ENCODE data around the gene SOWAHB.

The SOWAHB gene

GRCh38 chr4:76897536-76898384 is at the start of gene SOWAHB:
Gene SOWAHB (minus strand): TSS chr4:76898144. CDS start chr4:76897849, 295 bp downstream.
- DNase-seq, result peak; percentile 87

- DNase-seq, result no peak
These were observed 49.4 kb upstream of the SOWAHB start for GRCh38 chr4:76947369-76947768.

GRCh38 chr4:76943790-76944189 is 45.8 kb upstream of the SOWAHB start:
- no peak for DNase-seq

GRCh38 chr4:76943129-76943620 is 45.2 kb upstream of the SOWAHB start:
- DNase-seq, result no peak

- no peak for DNase-seq
These were observed 41.2 kb upstream of the SOWAHB start for GRCh38 chr4:76939184-76939583.

- DNase-seq, result no peak
These were observed 33.8 kb upstream of the SOWAHB start for GRCh38 chr4:76931576-76932276.

- DNase-seq, result no peak
These were observed 33.1 kb upstream of the SOWAHB start for GRCh38 chr4:76931087-76931486.

- no peak for DNase-seq
These were observed 32.7 kb upstream of the SOWAHB start for GRCh38 chr4:76930685-76931084.

GRCh38 chr4:76926841-76927240 is 28.9 kb upstream of the SOWAHB start:
- no peak for DNase-seq

- DNase-seq, result no peak
These were observed 25.8 kb upstream of the SOWAHB start for GRCh38 chr4:76923619-76924357.

GRCh38 chr4:76920715-76921114 is 22.8 kb upstream of the SOWAHB start:
- no peak for DNase-seq

GRCh38 chr4:76909711-76910110 is 11.8 kb upstream of the SOWAHB start:
- DNase-seq, result no peak

- DNase-seq, result no peak
These were observed 7.6 kb upstream of the SOWAHB start for GRCh38 chr4:76905521-76905920.

GRCh38 chr4:76904646-76905190 is 6.8 kb upstream of the SOWAHB start:
- no peak for DNase-seq

GRCh38 chr4:76902233-76902890 is 4.4 kb upstream of the SOWAHB start:
- no peak for DNase-seq

GRCh38 chr4:76898949-76899645 is 1.2 kb upstream of the SOWAHB start:
- DNase-seq, result no peak

GRCh38 chr4:76898385-76898692 is 395 bp upstream of the SOWAHB start:
- DNase-seq, result no peak

- DNase-seq, result peak; percentile 57
These were observed 1.1 kb downstream of the SOWAHB start for GRCh38 chr4:76896614-76897535.

- DNase-seq, result no peak
These were observed 1.9 kb downstream of the SOWAHB start for GRCh38 chr4:76896048-76896447.

- no peak for DNase-seq
These were observed 2.3 kb downstream of the SOWAHB start for GRCh38 chr4:76895619-76896018.

All from NCI-H774 (cell line).